H1 (cell line): ENCODE results near the gene PLPP2. TPM values are rescaled to one million over a fixed set of nuclear protein-coding genes. Genes with fewer than 3 reads are reported as not detected.

Source experiments
- CTCF ChIA-PET: fragments of 300-600 bp; sonication (Branson Sonifier 250); formaldehyde crosslinking; loops from one replicate; lab custom pipeline; 2021; ENCODE audit not compliant: partially characterized antibody; lab: Charles Lee
- POLR2A ChIA-PET: fragments of 300-600 bp; sonication (Branson Sonifier 250); formaldehyde crosslinking; loops from one replicate; lab custom pipeline; 2021; ENCODE audit warnings: inconsistent platforms; ENCODE audit not compliant: partially characterized antibody; lab: Charles Lee
- DNase-seq, 2 experiments: peaks; one replicate each; pipeline versions ENCODE4 v3.0.0 to v3.0.0-alpha.2; 2010 to 2022; ENCODE audit warnings: low spot score in 2 of 2, low read depth in 1 of 2, mixed read lengths in 1 of 2
- FAIRE-seq: peaks from 2 replicates; lab custom pipeline; 2011; peaks lifted over from hg19 to GRCh38; lab: Jason Lieb, UNC
- H2AFZ ChIP-seq: 2 replicates; pipeline ENCODE4 v1.8.1; 2012; ENCODE audit warnings: low read length, inconsistent platforms
- H2AK5ac ChIP-seq: 2 replicates; pipeline ENCODE4 v1.6.1; 2013; ENCODE audit warnings: low read depth, low read length
- H2BK120ac ChIP-seq: replicated peaks from 2 replicates; pipeline ENCODE3; 2013; ENCODE audit warnings: low read depth, low read length, inconsistent platforms
- H2BK12ac ChIP-seq: 2 replicates; pipeline ENCODE4 v1.6.1; 2013; ENCODE audit warnings: low read depth, low read length
- H2BK15ac ChIP-seq: 2 replicates; pipeline ENCODE4 v1.6.1; 2013; ENCODE audit warnings: low read length
- H2BK20ac ChIP-seq: 2 replicates; pipeline ENCODE4 v1.6.1; 2013; ENCODE audit warnings: low read length
- H2BK5ac ChIP-seq: 2 replicates; pipeline ENCODE4 v1.6.1; 2013; ENCODE audit warnings: low read depth, low read length
- H3K14ac ChIP-seq: 2 replicates; pipeline ENCODE4 v1.6.1; 2013; ENCODE audit warnings: inconsistent platforms; ENCODE audit not compliant: insufficient read length
- H3K18ac ChIP-seq: 2 replicates; pipeline ENCODE4 v1.6.1; 2013; ENCODE audit warnings: low read length; ENCODE audit errors: extremely low read depth
- H3K23ac ChIP-seq: 2 replicates; pipeline ENCODE4 v1.6.1; 2013; ENCODE audit warnings: inconsistent platforms; ENCODE audit not compliant: insufficient read length
- H3K23me2 ChIP-seq: 2 replicates; pipeline ENCODE4 v1.6.1; 2013; ENCODE audit warnings: low read depth, low read length
- H3K27ac ChIP-seq: 2 replicates; pipeline ENCODE4 v1.6.1; 2011; ENCODE audit warnings: low read depth, low read length, inconsistent platforms
- H3K27me3 ChIP-seq, 4 experiments: replicated peaks in 1 of 4; 1 replicate in 1 of 4; 2 replicates in 3 of 4; pipeline versions ENCODE4 v1.6.1 to v1.8.1; 2011 to 2013; ENCODE audit warnings: low read length in 3 of 4, mild to moderate bottlenecking in 3 of 4, inconsistent platforms in 2 of 4, mixed read lengths in 2 of 4, moderate library complexity in 1 of 4; ENCODE audit not compliant: control insufficient read depth in 3 of 4, insufficient read depth in 3 of 4; ENCODE audit errors: extremely low read depth in 1 of 4
- H3K36me3 ChIP-seq, 4 experiments: 2 replicates each; pipeline versions ENCODE4 v1.6.1 to v1.8.1; 2011 to 2013; ENCODE audit warnings: mild to moderate bottlenecking in 4 of 4, low read length in 3 of 4, moderate library complexity in 2 of 4, control low read depth in 1 of 4, inconsistent platforms in 1 of 4; ENCODE audit not compliant: insufficient read depth in 4 of 4, control insufficient read depth in 2 of 4
- H3K4ac ChIP-seq: replicated peaks from 2 replicates; pipeline ENCODE3; 2013; ENCODE audit warnings: low read length, low read depth, mixed read lengths, inconsistent platforms; ENCODE audit not compliant: insufficient read length
- H3K4me1 ChIP-seq, 4 experiments: replicated peaks in 1 of 4; 1 replicate in 1 of 4; 2 replicates in 3 of 4; pipeline versions ENCODE4 v1.6.1 to v1.8.1; 2011 to 2013; ENCODE audit warnings: low read length in 3 of 4, inconsistent platforms in 2 of 4, mixed read lengths in 1 of 4; ENCODE audit not compliant: insufficient read depth in 4 of 4, control insufficient read depth in 3 of 4
- H3K4me2 ChIP-seq, 2 experiments: 2 replicates each; pipeline versions ENCODE4 v1.6.1 to v1.8.1; 2011 to 2013; ENCODE audit warnings: low read depth in 2 of 2, low read length in 2 of 2, control low read depth in 1 of 2, inconsistent platforms in 1 of 2, mild to moderate bottlenecking in 1 of 2; ENCODE audit not compliant: insufficient read depth in 1 of 2
- H3K4me3 ChIP-seq, 4 experiments: fragments of 200-600, 300-600 bp in 1 of 4; sonication (generic), shearing (Covaris generic), sonication (Bioruptor Twin) in 1 of 4; 2 replicates each; pipeline versions ENCODE4 v1.5.1 to v1.8.1; 2011 to 2016; ENCODE audit warnings: low read length in 4 of 4, low read depth in 3 of 4, control low read depth in 2 of 4, inconsistent platforms in 2 of 4, mild to moderate bottlenecking in 2 of 4, mixed read lengths in 1 of 4, moderate library complexity in 1 of 4; ENCODE audit not compliant: insufficient read depth in 2 of 4; ENCODE audit errors: extremely low read depth in 1 of 4
- H3K56ac ChIP-seq: replicated peaks from 2 replicates; pipeline ENCODE3; 2013; ENCODE audit warnings: low read depth, mild to moderate bottlenecking, mixed read lengths, low read length, inconsistent platforms; ENCODE audit not compliant: insufficient read length
- H3K79me1 ChIP-seq: 2 replicates; pipeline ENCODE4 v1.6.1; 2013; ENCODE audit warnings: low read depth, low read length, control low read depth
- H3K79me2 ChIP-seq, 2 experiments: 2 replicates each; pipeline versions ENCODE4 v1.6.1 to v1.8.1; 2012 to 2013; ENCODE audit warnings: low read length in 2 of 2, mild to moderate bottlenecking in 2 of 2, inconsistent platforms in 1 of 2; ENCODE audit not compliant: insufficient read depth in 2 of 2, control insufficient read depth in 1 of 2
- H3K9ac ChIP-seq, 4 experiments: replicated peaks in 1 of 4; 1 replicate in 1 of 4; 2 replicates in 3 of 4; pipeline versions ENCODE4 v1.6.1 to v1.8.1; 2011 to 2013; ENCODE audit warnings: low read depth in 3 of 4, low read length in 3 of 4, control low read depth in 2 of 4, mild to moderate bottlenecking in 2 of 4, moderate library complexity in 2 of 4, inconsistent platforms in 1 of 4; ENCODE audit errors: extremely low read depth in 1 of 4
- H3K9me3 ChIP-seq, 2 experiments: 2 replicates each; pipeline versions ENCODE4 v1.6.1 to v1.8.1; 2012 to 2013; ENCODE audit warnings: mild to moderate bottlenecking in 2 of 2, moderate library complexity in 2 of 2, control low read depth in 1 of 2, inconsistent platforms in 1 of 2, low read depth in 1 of 2, low read length in 1 of 2, mixed read lengths in 1 of 2; ENCODE audit not compliant: insufficient read depth in 2 of 2
- H4K20me1 ChIP-seq, 2 experiments: replicated peaks in 1 of 2; 2 replicates each; pipeline versions ENCODE3 to v1.8.1; 2011 to 2013; ENCODE audit warnings: inconsistent platforms in 2 of 2, low read length in 2 of 2, mild to moderate bottlenecking in 1 of 2; ENCODE audit not compliant: insufficient read depth in 2 of 2, control insufficient read depth in 1 of 2
- H4K5ac ChIP-seq: 2 replicates; pipeline ENCODE4 v1.6.1; 2013; ENCODE audit warnings: low read length, low read depth, mixed read lengths, inconsistent platforms; ENCODE audit not compliant: insufficient read length
- H4K8ac ChIP-seq: 2 replicates; pipeline ENCODE4 v1.8.0; 2013; ENCODE audit warnings: mild to moderate bottlenecking, moderate library complexity, low read length, inconsistent platforms; ENCODE audit not compliant: insufficient read depth; ENCODE audit errors: extremely low read depth
- H4K91ac ChIP-seq: replicated peaks from 2 replicates; pipeline ENCODE3; 2013; ENCODE audit warnings: low read length, mixed read lengths, inconsistent platforms; ENCODE audit not compliant: insufficient read length
- CTBP2 ChIP-seq: IDR thresholded peaks from 2 replicates; pipeline ENCODE4 v1.7.0; 2011; ENCODE audit warnings: borderline replicate concordance, mild to moderate bottlenecking, moderate library complexity, mixed read lengths, low read length; ENCODE audit not compliant: insufficient read depth, insufficient read length
- PHF8 ChIP-seq: fragments of 200-600 bp; sonication (generic); conservative IDR thresholded peaks from 2 replicates; pipeline ENCODE4 v1.7.1; 2012; ENCODE audit warnings: low read depth, mild to moderate bottlenecking, inconsistent platforms, low read length, moderate library complexity
- POU5F1 ChIP-seq: IDR thresholded peaks from 2 replicates; pipeline ENCODE4 v1.6.1; 2011; ENCODE audit warnings: low read depth, mild to moderate bottlenecking, low read length, moderate library complexity
- RAD21 ChIP-seq, 2 experiments: IDR thresholded peaks in 1 of 2; conservative IDR thresholded peaks in 1 of 2; 2 replicates each; pipeline ENCODE4 v1.6.1; 2011; ENCODE audit warnings: low read depth in 2 of 2, low read length in 2 of 2, improper control_type of control experiment in 1 of 2, inconsistent platforms in 1 of 2, mild to moderate bottlenecking in 1 of 2, moderate library complexity in 1 of 2
- RNF2 ChIP-seq: fragments of 200-900, 300-1000 bp; sonication (generic); IDR thresholded peaks from 2 replicates; pipeline ENCODE4 v1.7.1; 2016; ENCODE audit warnings: borderline replicate concordance, low read depth, mild to moderate bottlenecking, antibody characterized with exemption, low read length; ENCODE audit not compliant: poor library complexity, severe bottlenecking; ENCODE audit errors: missing control alignments
- SIX5 ChIP-seq: IDR thresholded peaks from 2 replicates; pipeline ENCODE4 v1.6.1; 2011; ENCODE audit warnings: mild to moderate bottlenecking, low read depth, low read length
- SRF ChIP-seq: IDR thresholded peaks from 2 replicates; pipeline ENCODE4 v1.6.1; 2011; ENCODE audit warnings: mild to moderate bottlenecking, low read depth, low read length, moderate library complexity
- TAF7 ChIP-seq: optimal IDR thresholded peaks from 2 replicates; pipeline ENCODE3; 2011; ENCODE audit warnings: low read depth, mild to moderate bottlenecking, inconsistent platforms, low read length, moderate library complexity, borderline replicate concordance
- YY1 ChIP-seq: IDR thresholded peaks from 2 replicates; pipeline ENCODE4 v1.6.1; 2011; ENCODE audit warnings: low read depth, mild to moderate bottlenecking, low read length
- WGBS, 2 experiments: shearing (Covaris generic) in 1 of 2; methylation state at CpG; one replicate each; pipeline versions ENCODE4 v1.1.6 to v1.1.7; 2013 to 2015; ENCODE audit warnings: low lambda C conversion rate in 2 of 2, mixed read lengths in 2 of 2, inconsistent platforms in 1 of 2, low coverage in 1 of 2, missing lambda C conversion rate in 1 of 2; ENCODE audit not compliant: insufficient replicate concordance in 2 of 2, insufficient coverage in 1 of 2, insufficient read length in 1 of 2; ENCODE audit errors: extremely low coverage in 1 of 2, missing lambda C conversion rate in 1 of 2; 5-methylcytosine and 5-hydroxymethylcytosine counted together
- polyA plus RNA-seq, 7 experiments: library from polyadenylated mRNA; depleted of rRNA in 3 of 7; stranded (reverse) in 5 of 7; unstranded in 2 of 7; fragments of >200 nt in 5 of 7; fragments of 200-250 nt in 2 of 7; gene quantifications; 1 replicate in 5 of 7; 2 replicates in 1 of 7; 4 replicates in 1 of 7; pipeline versions ENCODE4 v1.2.1 to v1.2.3, GENCODE V29; 2011 to 2013; ENCODE audit warnings: missing spikeins in 2 of 7, mixed read lengths in 2 of 7
- total RNA-seq: library from RNA; stranded (reverse); fragmentation: NEBNext Ultra II Directional; extraction: Animal tissue kit (Norgen Biotek cat#: 25700); gene quantifications from 2 replicates; pipeline ENCODE4 v1.2.1, GENCODE V29; 2021
- TF ChIP-seq, protein P1 (sequence below): IDR thresholded peaks from 2 replicates; pipeline ENCODE4 v1.6.1; 2012; ENCODE audit warnings: inconsistent platforms

Gene PLPP2
- total and polyA plus RNA-seq, 2 of the 8 experiments (the other 6 are each of a cell fraction or from before 2014, with no cell fraction given): 101 to 195 TPM

DNA sequence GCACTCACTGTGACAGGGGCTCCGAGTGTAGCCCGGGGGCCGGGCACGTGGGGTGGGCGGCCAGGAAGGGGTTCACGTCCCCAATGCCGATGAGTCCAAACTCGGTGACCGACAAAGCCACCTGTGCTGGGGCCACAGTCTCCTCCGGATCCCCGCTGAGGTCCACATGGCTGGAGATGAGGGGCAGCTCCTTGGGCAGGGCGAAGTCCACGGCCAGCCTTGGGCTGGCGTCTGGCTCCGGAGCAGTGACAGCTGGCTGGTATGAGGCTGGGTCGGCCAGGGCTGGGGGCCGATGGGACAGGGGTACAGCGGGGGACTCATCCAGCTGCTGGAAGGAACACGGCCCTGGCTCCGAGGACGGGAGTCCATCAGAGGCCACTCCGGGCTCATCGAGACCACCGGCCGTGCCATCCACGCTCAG, 15.9 kb upstream of the PLPP2 start:
- POLR2A ChIA-PET: interaction anchor here (3.9 kb wide), 1 partner anchor 12 kb away, joined by 38 read pairs; no protein-coding TSS in a partner anchor
- Histone ChIP-seq H4K5ac (no peak overlapping the region), H3K4ac (no peak overlapping the region), H2AFZ (no peak overlapping the region), H4K20me1 (peaks cover 9 to 21% of the 10 kb centered on the region in 2 experiments), H4K8ac (no peak overlapping the region), H3K23me2 (peaks cover 5% of the 10 kb centered on the region; the same call in 1 of the 2 replicates), H3K79me2 (no peaks in the 10 kb centered on the region), H3K9me3 (no peaks in the 10 kb centered on the region), H3K9ac (no peak overlapping the region), H3K79me1 (peaks cover 2% of the 10 kb centered on the region; the same call in 1 of the 2 replicates), H2BK5ac (no peak overlapping the region), H3K36me3 (peaks cover 14 to 53% (median 26%) of the 10 kb centered on the region in 4 experiments; a peak in 7 of 8 replicates), H3K4me3 (no peak overlapping the region), H3K23ac (no peak overlapping the region), H2BK15ac (no peak overlapping the region), H4K91ac (no peak overlapping the region), H3K18ac (no peak overlapping the region), H2AK5ac (no peak overlapping the region), H3K56ac (no peak overlapping the region), H2BK12ac (no peak overlapping the region), H3K27me3 (no peaks in the 10 kb centered on the region), H3K4me2 (no peak overlapping the region), H3K14ac (no peak overlapping the region), H3K27ac (no peak overlapping the region), H3K4me1 (no peaks in the 10 kb centered on the region; a peak in 1 of 7 replicates), H2BK20ac (no peak overlapping the region), H2BK120ac (no peak overlapping the region)
- WGBS, 2 experiments: 97% methylated on average over 19 of the region's 26 CpGs; no CpG with 5 or more reads in 1 of the 2 experiments
- DNase-seq (no peak), FAIRE-seq (no peak)
- CTCF ChIA-PET: interaction anchor here (2.0 kb wide), 1 partner anchor 11 kb away, joined by 5 read pairs; no protein-coding TSS in a partner anchor
- TF ChIP-seq TAF7: no peak
- no peak for TF ChIP-seq SIX5
- TF ChIP-seq POU5F1: no peak
- TF ChIP-seq CTBP2: no peak
- no peak for TF ChIP-seq RNF2
- TF ChIP-seq, protein P1, sequence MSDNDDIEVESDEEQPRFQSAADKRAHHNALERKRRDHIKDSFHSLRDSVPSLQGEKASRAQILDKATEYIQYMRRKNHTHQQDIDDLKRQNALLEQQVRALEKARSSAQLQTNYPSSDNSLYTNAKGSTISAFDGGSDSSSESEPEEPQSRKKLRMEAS: no peak
- no peak for TF ChIP-seq YY1
- TF ChIP-seq SRF: no peak
- TF ChIP-seq RAD21 (IDR thresholded peaks at IDR 0.05 in 1 of 2, conservative IDR thresholded peaks at IDR 0.05 in 1 of 2; ENCODE audit: low read depth in 2 of 2, low read length in 2 of 2): no peak
- no peak for TF ChIP-seq PHF8
